Testis (tissue), 5 donors: ENCODE data around the gene ABL1. TPM values are rescaled to one million over a fixed set of nuclear protein-coding genes. Genes with fewer than 3 reads are reported as not detected.

ENCODE experiments used
- DNase-seq: peaks from one replicate; pipeline ENCODE4 v3.0.0-alpha.2; 2019
- H3K27ac ChIP-seq, 2 donors: fragments of 200-600 bp; sonication (generic); one replicate each; pipeline ENCODE4 v1.5.1; 2019
- H3K27me3 ChIP-seq: fragments of 200-600 bp; sonication (generic); one replicate; pipeline ENCODE4 v1.5.1; 2019
- H3K36me3 ChIP-seq: fragments of 200-600 bp; sonication (generic); one replicate; pipeline ENCODE4 v1.5.1; 2017; ENCODE audit warnings: low read depth; ENCODE audit errors: missing control alignments
- H3K4me1 ChIP-seq: fragments of 200-600 bp; sonication (generic); one replicate; pipeline ENCODE4 v1.5.1; 2019
- H3K4me3 ChIP-seq, 2 donors: fragments of 200-600 bp; sonication (generic); one replicate each; pipeline ENCODE4 v1.5.1; 2017 to 2019
- H3K9me3 ChIP-seq: fragments of 200-600 bp; sonication (generic); one replicate; pipeline ENCODE4 v1.5.1; 2017
- POLR2A ChIP-seq: fragments of 450-650 bp; IDR thresholded peaks from one replicate; pipeline ENCODE4 v1.6.1; 2017; ENCODE audit warnings: antibody characterized with exemption, mild to moderate bottlenecking, moderate library complexity
- WGBS, 2 donors: methylation state at CpG; one replicate each; pipeline ENCODE4 v1.1.5; 2018; 5-methylcytosine and 5-hydroxymethylcytosine counted together
- intact Hi-C: fragments of 100-400 bp; cut with DNase I; formaldehyde crosslinking; loops from one replicate; pipeline ENCODE4 v1.15.1; 2023; ENCODE audit warnings: low total_unique reads
- long read RNA-seq, 2 donors: transcript quantifications; one replicate each; lab custom pipeline, GENCODE V29; 2026
- polyA plus RNA-seq: library from polyadenylated mRNA; stranded (reverse); fragments of 350-450 nt; fragmentation: Illumina TruSeq; extraction: RNeasy Lipid Tissue Mini Kit (QIAGEN cat#74804); gene quantifications from one replicate; pipeline ENCODE4 v1.2.3, GENCODE V29; 2014; ENCODE audit warnings: low read depth, low replicate concordance; ENCODE audit not compliant: insufficient read depth
- total RNA-seq, 2 donors: library from RNA; depleted of rRNA; stranded (reverse); fragments of >200 nt; gene quantifications; one replicate each; pipeline ENCODE4 v1.2.3, GENCODE V29; 2016
- TF ChIP-seq, protein P1 (sequence below), 3 experiments: fragments of 450-650 bp in 2 of 3; fragments of 200-600 bp in 1 of 3; sonication (generic) in 1 of 3; IDR thresholded peaks; one replicate each; pipeline ENCODE4 v1.5.1; 2016 to 2019; ENCODE audit warnings: antibody characterized with exemption in 3 of 3, mild to moderate bottlenecking in 2 of 3, moderate library complexity in 1 of 3

Gene ABL1
- total RNA-seq (10 to 100 TPM; 57.2 to 65.9 TPM), polyA plus RNA-seq (51.0 TPM)
- long read RNA-seq, donor 1, full-length matches to known transcripts, result 15 of 15 reads
- long read RNA-seq, donor 1, partial matches to known transcripts, result 0 of 15 reads
- long read RNA-seq, donor 1, other reads (novel, unspliced or antisense), result 0 of 15 reads
- long read RNA-seq, donor 2, full-length matches to known transcripts, result 10 of 15 reads
- long read RNA-seq, donor 2, partial matches to known transcripts, result 5 of 15 reads
- long read RNA-seq, donor 2, other reads (novel, unspliced or antisense), result 0 of 15 reads

GRCh38 chr9:130834371-130835336 is at the start of gene ABL1:
ABL1 (plus strand) TSS chr9:130835254; CDS start chr9:130835447, 193 bp downstream.
- TF ChIP-seq, protein P1, sequence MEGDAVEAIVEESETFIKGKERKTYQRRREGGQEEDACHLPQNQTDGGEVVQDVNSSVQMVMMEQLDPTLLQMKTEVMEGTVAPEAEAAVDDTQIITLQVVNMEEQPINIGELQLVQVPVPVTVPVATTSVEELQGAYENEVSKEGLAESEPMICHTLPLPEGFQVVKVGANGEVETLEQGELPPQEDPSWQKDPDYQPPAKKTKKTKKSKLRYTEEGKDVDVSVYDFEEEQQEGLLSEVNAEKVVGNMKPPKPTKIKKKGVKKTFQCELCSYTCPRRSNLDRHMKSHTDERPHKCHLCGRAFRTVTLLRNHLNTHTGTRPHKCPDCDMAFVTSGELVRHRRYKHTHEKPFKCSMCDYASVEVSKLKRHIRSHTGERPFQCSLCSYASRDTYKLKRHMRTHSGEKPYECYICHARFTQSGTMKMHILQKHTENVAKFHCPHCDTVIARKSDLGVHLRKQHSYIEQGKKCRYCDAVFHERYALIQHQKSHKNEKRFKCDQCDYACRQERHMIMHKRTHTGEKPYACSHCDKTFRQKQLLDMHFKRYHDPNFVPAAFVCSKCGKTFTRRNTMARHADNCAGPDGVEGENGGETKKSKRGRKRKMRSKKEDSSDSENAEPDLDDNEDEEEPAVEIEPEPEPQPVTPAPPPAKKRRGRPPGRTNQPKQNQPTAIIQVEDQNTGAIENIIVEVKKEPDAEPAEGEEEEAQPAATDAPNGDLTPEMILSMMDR (IDR thresholded peaks at IDR 0.05), result peak in 1 of 3 experiments; percentile 19
- no peak for TF ChIP-seq POLR2A
- Histone ChIP-seq H3K9me3 (no peaks in the 10 kb centered on the region), H3K36me3 (no peaks in the 10 kb centered on the region), H3K4me3 (peak within 1 kb of the TSS; percentile 60 to 74), H3K27me3 (no peaks in the 10 kb centered on the region), H3K4me1 (peaks cover 42% of the 10 kb centered on the region), H3K27ac (peak within 1 kb of the TSS; percentile 90 to 91)
- peak; percentile 73 for DNase-seq
- intact Hi-C loops, result no loop called here
- 3 to 6% methylated on average over 8 to 29 of the region's 78 CpGs for WGBS, 2 donors

DNA sequence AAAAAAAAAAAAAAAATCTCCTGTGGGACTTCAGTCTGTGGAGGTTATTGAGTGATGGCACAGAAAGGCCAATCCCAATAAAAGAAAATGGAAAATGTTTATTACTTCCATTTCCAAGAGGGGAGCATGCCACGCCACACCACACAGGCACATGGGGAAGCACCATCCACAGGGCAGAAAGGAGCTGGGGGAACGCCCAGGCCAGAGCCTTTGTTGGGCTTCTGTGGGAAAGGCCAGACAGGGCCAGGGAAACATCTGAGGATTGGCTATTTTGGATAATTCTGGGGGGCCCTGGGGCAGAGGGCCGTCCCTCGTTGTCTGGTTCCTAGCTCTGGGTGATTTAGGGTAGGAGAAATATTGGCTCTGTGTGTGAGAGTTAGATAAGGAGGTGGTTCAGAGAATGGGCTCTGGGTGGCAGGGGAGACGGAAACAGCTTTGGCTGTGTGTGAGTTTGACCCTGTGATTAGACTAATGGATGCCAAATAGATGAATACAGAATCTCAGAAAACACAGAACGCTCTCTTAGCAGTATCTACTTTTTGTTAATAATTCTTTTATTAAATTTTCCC is 49.0 kb upstream of the ABL1 start:
- Histone ChIP-seq H3K27me3 (no peaks in the 10 kb centered on the region), H3K36me3 (no peaks in the 10 kb centered on the region), H3K27ac (no peak overlapping the region), H3K4me3 (no peak overlapping the region), H3K9me3 (no peaks in the 10 kb centered on the region), H3K4me1 (peaks cover 18% of the 10 kb centered on the region)
- TF ChIP-seq, protein P1 (IDR thresholded peaks at IDR 0.05), result no peak
- TF ChIP-seq POLR2A, result no peak
- intact Hi-C loops, result no loop called here
- no peak for DNase-seq
- 73 to 78% methylated on average over 6 of the region's 6 CpGs for WGBS, 2 donors

DNA sequence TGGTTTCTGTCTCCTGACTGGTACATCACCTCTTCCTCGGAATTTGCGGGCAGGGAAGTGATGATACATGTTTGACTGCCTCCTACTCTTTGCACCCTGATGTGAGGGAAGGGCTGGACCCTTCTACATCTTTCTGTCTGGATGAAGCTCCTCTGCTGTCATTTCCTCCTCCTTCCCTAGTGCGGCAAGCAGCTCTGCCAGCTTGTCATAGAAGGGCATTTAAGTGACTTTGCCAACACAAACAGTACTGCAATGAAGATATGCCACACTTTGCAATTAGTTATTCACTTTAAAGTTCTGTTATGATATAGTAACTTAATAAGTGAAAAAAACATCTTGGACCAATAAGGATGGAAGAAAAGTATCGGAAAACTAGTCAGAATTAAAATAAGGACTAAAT is 48.5 kb upstream of the ABL1 start:
- intact Hi-C loops, result no loop called here
- no peak for DNase-seq
- 89 to 90% methylated on average over 4 of the region's 4 CpGs for WGBS, 2 donors
- Histone ChIP-seq H3K9me3 (no peaks in the 10 kb centered on the region), H3K27me3 (no peaks in the 10 kb centered on the region), H3K4me1 (peaks cover 16% of the 10 kb centered on the region), H3K4me3 (no peak overlapping the region), H3K36me3 (no peaks in the 10 kb centered on the region), H3K27ac (no peak overlapping the region)
- TF ChIP-seq POLR2A, result no peak
- TF ChIP-seq, protein P1 (IDR thresholded peaks at IDR 0.05), result no peak

DNA sequence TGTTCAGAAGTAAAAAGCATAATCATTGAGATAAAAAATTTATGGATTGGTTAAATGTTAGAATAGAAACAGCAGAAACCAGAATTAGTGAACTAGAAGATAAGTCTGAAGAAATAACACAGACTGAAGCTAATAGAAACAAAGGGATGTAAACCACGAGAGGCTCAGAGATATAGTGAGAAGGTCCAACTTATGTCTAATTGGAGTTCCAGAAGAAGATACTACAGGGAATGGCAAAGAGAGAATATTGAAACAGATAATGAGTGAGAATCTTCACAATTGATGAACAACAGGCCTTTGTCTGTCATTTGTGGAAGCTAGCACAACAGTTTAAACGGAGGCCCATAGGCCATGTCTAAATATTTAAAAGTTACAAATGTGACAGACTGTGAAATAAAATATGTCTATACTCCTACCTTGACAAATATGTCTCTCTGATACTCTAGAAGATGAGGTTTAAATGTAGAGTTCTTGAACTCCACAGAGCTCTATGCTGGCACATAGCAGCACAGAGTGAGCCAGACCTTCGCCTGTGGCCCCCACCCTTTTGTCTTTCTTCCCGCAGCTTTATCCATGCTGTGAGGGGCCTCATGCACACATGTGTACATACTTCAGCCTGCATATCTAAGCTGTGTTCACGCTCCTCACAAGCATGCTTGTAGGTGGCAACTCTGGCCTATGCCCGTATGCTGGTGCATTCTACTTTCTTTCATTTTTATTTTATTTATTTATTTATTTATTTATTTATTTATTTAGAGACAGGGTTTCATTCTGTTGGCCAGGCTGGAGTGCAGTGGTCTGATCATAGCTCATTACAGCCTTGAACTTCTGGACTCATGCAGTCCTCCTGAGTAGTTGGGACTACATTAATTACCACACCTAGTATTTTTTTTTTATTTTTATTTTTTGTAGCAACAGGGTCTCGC is 45.0 kb upstream of the ABL1 start:
- no peak for DNase-seq
- no peaks in the 10 kb centered on the region for H3K27me3 ChIP-seq
- no peaks in the 10 kb centered on the region for H3K4me1 ChIP-seq
- no peaks in the 10 kb centered on the region for H3K36me3 ChIP-seq
- TF ChIP-seq POLR2A, result no peak
- TF ChIP-seq, protein P1 (IDR thresholded peaks at IDR 0.05), result no peak
- no peak overlapping the region for H3K4me3 ChIP-seq
- 97 to 98% methylated on average over 7 of the region's 7 CpGs for WGBS, 2 donors
- no peaks in the 10 kb centered on the region for H3K9me3 ChIP-seq
- no peak overlapping the region for H3K27ac ChIP-seq
- intact Hi-C loops, result no loop called here
